NCI-H128 (cell line): Measurements from ENCODE around the gene TTC23.
"Not testable (repeated sequence)": the region's sequence is repeated elsewhere in the genome, so short reads cannot be mapped to it uniquely, and the experiment has no call there.

ENCODE experiments used
- DNase-seq: peaks from one replicate; lab custom pipeline; 2025; ENCODE audit not compliant: unreplicated experiment; lab: John Stamatoyannopoulos, UW

Gene TTC23

GRCh38 chr15:99122831-99123712 is 126.3 kb downstream of the TTC23 start:
- DNase-seq, result no peak

- DNase-seq, result no peak
These were observed 127.5 kb downstream of the TTC23 start for GRCh38 chr15:99121691-99122410.

- DNase-seq, result no peak
These were observed 128.2 kb downstream of the TTC23 start for GRCh38 chr15:99121207-99121606.

GRCh38 chr15:99120050-99120777 is 129.2 kb downstream of the TTC23 start:
- no peak for DNase-seq

GRCh38 chr15:99118801-99119546 is 130.4 kb downstream of the TTC23 start:
- no peak for DNase-seq

DNA sequence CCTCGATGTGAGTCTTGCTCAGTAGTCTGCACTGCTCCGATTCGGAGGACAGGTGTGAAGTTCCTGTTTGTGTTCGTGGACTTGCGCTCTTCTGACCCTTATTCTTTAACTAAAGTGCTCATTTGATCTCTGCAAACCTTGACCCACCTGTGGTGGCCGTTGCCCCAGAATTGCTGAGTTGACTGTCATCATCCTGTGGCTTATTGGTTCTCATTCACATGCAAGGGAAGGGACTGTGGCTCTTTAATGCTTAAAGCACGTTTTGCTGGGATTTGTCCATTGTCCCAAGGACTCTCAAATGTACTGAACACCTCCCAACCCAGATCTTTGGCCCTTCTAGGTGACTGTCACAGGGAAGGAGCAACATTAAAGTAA is 131.1 kb downstream of the TTC23 start:
- DNase-seq, result no peak

- DNase-seq, result no peak
These were observed 131.7 kb downstream of the TTC23 start for GRCh38 chr15:99117563-99118257.

DNA sequence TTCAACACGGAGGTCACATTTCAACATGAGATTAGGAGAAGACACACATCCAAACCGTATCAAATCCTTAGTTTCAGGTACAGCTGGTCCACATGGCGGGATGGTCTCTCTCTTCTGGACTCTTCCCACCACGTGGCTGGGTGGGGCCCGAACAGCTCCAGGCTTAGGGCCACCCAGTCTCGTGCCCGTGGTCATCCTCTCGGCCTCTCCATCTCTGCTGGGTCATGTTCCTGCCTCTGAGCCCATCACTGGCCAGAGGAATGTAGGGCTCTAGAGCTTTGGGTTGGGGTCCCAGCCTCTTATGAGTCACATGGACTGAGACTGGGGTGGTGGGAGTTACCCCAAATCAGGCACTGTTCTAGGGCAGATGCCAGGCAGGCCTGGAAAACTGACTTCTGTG is 132.3 kb downstream of the TTC23 start:
- no peak for DNase-seq

DNA sequence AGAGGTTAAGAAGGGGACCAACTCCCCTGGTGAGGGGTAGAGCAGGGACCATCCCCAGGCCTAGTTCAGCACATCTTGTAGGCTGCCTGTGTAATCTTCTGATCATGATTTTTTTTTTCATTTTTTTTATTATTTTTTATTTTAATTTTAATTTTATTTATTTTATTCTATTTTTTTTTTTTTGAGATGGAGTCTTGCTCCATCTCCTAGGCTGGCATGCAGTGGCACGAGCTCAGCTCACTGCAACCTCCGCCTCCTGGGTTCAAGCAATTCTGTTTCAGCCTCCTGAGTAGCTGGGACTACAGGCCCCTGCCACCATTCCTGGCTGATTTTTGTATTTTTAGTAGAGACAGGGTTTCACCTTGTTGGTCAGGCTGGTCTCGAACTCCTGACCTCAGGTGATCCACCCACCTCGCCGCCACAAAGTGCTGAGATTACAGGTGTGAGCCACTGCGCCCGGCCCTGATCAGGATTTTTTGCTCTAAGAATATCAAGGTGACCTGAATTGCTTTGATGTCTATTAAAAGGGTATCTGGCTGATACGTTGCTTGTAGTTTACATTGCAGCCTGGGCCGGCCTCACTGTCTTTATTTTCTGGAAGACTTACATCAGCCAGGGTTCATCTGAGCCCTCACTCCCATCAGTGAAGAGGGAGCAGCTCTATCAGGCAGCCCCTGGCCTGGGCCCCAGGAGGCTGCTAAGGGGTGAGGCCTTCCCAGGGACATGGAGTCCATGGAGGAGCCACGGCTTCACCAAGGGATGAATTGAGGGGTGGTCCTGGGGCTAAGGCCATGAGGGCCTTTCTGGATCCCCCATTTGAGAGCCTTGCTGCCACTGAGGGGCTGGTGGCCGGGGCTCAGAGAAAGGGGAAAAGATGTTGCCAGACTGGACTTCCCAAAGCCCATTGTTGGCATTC is 133.8 kb downstream of the TTC23 start:
- DNase-seq, result no peak

- no peak for DNase-seq
These were observed 134.7 kb downstream of the TTC23 start for GRCh38 chr15:99114511-99115299.

- no peak for DNase-seq
These were observed 135.7 kb downstream of the TTC23 start for GRCh38 chr15:99113547-99114271.

DNA sequence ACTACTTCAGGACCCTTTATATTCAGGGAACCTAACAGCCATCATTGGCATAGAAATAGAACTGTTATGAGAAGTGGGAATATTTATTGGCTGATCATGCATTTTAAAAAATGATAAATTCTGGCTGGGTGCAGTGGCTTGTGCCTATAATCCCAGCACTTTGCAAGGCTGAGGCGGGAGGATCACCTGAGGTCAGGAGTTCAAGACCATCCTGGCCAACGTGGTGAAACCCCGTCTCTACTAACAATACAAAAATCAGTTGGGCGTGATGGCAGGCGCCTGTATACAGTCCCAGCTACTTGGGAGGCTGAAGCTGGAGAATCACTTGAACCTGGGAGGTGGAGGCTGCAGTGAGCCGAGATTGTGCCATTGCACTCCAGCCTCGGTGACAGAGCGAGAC is 137.7 kb downstream of the TTC23 start:
- not testable (repeated sequence) for DNase-seq

GRCh38 chr15:99110581-99111320 is 138.6 kb downstream of the TTC23 start:
- DNase-seq, result no peak

DNA sequence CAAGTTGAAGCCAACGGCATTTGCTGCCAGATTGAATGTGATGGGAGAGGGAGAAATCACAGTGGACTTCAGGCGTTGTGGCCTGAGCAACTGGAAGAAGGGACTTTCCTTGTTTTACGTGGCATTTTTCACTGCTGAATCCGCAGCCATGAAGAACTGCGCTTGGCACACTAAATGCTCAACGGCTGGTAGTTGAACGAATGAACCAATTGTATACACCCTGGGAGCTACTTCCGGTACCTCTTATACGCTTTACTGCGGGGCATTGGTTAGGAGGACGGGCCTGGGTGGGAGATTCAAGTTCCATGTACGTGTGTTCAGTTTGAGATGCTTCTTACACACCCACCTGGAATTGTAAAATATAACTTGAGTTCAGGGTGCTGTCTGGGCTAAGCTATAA is 139.3 kb downstream of the TTC23 start:
- no peak for DNase-seq

DNA sequence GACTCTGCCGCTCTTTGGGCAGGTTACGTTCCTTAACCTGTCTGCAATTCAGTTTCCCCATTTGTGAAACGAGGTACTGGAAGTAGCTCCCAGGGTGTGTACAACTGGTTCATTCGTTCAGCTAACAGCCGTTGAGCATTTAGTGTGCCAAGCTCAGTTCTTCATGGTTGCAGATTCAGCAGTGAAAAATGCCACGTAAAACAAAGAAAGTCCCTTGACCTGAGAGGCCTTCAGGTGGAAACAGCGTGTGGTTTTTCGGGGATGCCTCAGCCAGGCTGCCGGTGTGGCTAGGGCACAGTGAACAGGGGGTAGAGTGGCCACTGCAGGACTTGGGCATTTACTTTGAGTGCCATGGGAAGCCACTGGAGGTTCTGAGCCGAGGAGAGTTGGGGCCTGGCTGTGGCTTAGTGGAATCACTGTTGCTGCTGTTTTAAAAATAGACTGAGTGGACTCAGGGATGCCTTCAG is 139.8 kb downstream of the TTC23 start:
- DNase-seq, result no peak

DNA sequence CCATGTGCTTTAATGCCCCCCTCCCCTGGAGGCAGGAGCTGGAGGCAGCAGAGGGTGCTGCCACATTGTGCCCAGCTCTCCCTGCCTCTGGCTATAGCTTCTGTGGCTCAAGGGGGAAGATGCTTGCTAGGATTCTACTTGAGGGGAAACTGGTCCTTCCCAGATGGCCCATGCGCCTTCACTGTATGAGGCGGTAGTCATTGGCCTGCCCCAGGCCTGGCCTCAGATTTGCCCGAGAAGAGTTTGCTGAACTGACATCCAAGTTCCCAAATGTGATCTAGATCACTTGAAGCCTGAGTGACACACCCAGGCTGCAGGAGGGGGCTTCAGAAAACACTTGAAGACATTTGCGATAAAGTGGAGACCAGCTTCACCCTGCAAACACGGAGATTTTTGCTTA is 140.4 kb downstream of the TTC23 start:
- DNase-seq, result no peak
